Lower lobe of right lung (tissue), 2 donors: ENCODE results near the gene RNF141. TPM values are rescaled to one million over a fixed set of nuclear protein-coding genes. Genes with fewer than 3 reads are reported as not detected.

Experiments used
- ATAC-seq, 2 donors: fragments of 200-7000 bp; cut with Tn5 transposase; one replicate each; pipeline ENCODE4 v1.9.1; 2020 to 2022; ENCODE audit warnings: mild to moderate bottlenecking in 2 of 2, moderate library complexity in 2 of 2
- DNase-seq: peaks from one replicate; pipeline ENCODE4 v3.0.0-alpha.2; 2020
- H3K27ac ChIP-seq: fragments of 200-600 bp; one replicate; pipeline ENCODE4 v1.8.0; 2022
- H3K27me3 ChIP-seq: fragments of 200-600 bp; one replicate; pipeline ENCODE4 v1.8.0; 2022; ENCODE audit warnings: low read depth
- H3K36me3 ChIP-seq: fragments of 200-600 bp; one replicate; pipeline ENCODE4 v1.8.0; 2022; ENCODE audit warnings: mild to moderate bottlenecking
- H3K4me1 ChIP-seq: fragments of 200-600 bp; one replicate; pipeline ENCODE4 v1.8.0; 2022
- H3K4me3 ChIP-seq: fragments of 200-600 bp; one replicate; pipeline ENCODE4 v1.8.0; 2022; ENCODE audit warnings: mild to moderate bottlenecking
- H3K9me3 ChIP-seq: fragments of 200-600 bp; one replicate; pipeline ENCODE4 v1.8.0; 2022
- intact Hi-C: fragments of 100-400 bp; cut with DNase I; formaldehyde crosslinking; loops from one replicate; pipeline ENCODE4 v1.11.0; 2022
- total RNA-seq: library from RNA; stranded (reverse); fragmentation: NEBNext Ultra II Directional; extraction: Animal tissue kit (Norgen Biotek cat#: 25700); gene quantifications from one replicate; pipeline ENCODE4 v1.2.1, GENCODE V29; 2021
- TF ChIP-seq, protein P1 (sequence below): fragments of 200-600 bp; IDR thresholded peaks from one replicate; pipeline ENCODE4 v1.8.0; 2022; ENCODE audit warnings: antibody characterized with exemption, mild to moderate bottlenecking
- donor health status: DM: no; HTN: yes; CAD: no; lungs with severe emphysema.

Gene RNF141
- total RNA-seq, 1 donor from 2014 or later, result 55.2 TPM

GRCh38 chr11:10502065-10502680 lies 38.8 kb downstream of the RNF141 start:
- intact Hi-C loops, result no loop called here
- DNase-seq (no peak), ATAC-seq (no peak)
- H3K36me3 ChIP-seq, result peaks cover 65% of the 10 kb centered on the region
- peaks cover 25% of the 10 kb centered on the region for H3K4me1 ChIP-seq
- H3K4me3 ChIP-seq, result no peak overlapping the region
- TF ChIP-seq, protein P1, sequence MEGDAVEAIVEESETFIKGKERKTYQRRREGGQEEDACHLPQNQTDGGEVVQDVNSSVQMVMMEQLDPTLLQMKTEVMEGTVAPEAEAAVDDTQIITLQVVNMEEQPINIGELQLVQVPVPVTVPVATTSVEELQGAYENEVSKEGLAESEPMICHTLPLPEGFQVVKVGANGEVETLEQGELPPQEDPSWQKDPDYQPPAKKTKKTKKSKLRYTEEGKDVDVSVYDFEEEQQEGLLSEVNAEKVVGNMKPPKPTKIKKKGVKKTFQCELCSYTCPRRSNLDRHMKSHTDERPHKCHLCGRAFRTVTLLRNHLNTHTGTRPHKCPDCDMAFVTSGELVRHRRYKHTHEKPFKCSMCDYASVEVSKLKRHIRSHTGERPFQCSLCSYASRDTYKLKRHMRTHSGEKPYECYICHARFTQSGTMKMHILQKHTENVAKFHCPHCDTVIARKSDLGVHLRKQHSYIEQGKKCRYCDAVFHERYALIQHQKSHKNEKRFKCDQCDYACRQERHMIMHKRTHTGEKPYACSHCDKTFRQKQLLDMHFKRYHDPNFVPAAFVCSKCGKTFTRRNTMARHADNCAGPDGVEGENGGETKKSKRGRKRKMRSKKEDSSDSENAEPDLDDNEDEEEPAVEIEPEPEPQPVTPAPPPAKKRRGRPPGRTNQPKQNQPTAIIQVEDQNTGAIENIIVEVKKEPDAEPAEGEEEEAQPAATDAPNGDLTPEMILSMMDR, result no peak
- no peaks in the 10 kb centered on the region for H3K9me3 ChIP-seq
- no peak overlapping the region for H3K27ac ChIP-seq
- no peaks in the 10 kb centered on the region for H3K27me3 ChIP-seq

DNA sequence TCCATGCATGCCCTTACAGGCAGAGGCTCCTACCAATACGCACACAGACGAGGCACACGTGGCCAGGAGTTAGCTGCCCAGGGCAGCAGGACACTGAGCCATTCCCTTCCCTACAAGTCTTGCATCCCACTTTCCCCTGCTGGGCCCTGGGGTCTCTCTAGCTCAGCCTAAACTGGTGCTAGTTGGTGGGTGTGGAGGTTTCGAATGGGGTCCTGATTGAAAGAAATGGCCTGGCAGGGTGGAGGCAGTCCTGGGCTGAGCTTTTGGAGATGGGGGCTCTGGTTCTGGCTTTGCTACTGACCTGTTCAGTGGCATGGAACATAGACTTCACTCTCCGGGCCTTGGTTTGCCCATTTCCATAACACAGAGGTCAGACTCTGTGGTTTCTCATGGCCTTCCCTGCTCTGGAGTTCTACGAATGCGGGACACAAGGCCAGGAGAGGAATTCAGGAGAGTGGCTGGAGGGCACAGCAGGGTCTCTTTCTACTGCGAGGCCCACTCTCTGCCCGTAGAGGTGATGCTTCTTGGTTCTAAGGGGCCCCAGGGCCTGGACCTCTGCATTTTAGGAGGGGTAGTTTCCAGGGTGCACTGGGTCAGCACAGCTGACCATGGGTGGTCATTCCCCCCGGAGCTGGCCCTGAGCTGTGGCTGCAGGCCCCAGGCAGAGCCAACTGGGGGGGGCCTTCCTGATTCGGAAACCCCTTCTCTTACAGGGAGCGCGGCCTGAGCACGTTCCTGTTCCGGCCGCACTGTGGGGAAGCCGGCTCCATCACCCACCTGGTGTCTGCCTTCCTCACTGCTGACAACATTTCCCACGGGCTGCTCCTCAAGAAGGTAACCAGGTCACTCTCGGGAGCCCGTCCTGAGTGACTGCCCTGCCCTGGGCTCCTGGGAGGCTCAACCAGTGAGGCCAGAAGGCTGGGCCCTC lies 40.0 kb downstream of the RNF141 start:
- Histone ChIP-seq H3K27me3 (no peaks in the 10 kb centered on the region), H3K9me3 (no peaks in the 10 kb centered on the region), H3K36me3 (peaks cover 70% of the 10 kb centered on the region), H3K4me1 (peaks cover 25% of the 10 kb centered on the region), H3K4me3 (no peak overlapping the region), H3K27ac (no peak overlapping the region)
- TF ChIP-seq, protein P1, result no peak
- intact Hi-C loops, result no loop called here
- ATAC-seq (no peak), DNase-seq (no peak)

GRCh38 chr11:10499874-10500601 lies 40.9 kb downstream of the RNF141 start:
- Histone ChIP-seq H3K9me3 (no peaks in the 10 kb centered on the region), H3K27ac (no peak overlapping the region), H3K4me1 (peaks cover 15% of the 10 kb centered on the region), H3K4me3 (no peak overlapping the region), H3K27me3 (no peaks in the 10 kb centered on the region), H3K36me3 (peaks cover 73% of the 10 kb centered on the region)
- no peak for DNase-seq
- TF ChIP-seq, protein P1, result no peak
- intact Hi-C loops, result no loop called here
- no peak for ATAC-seq

- peaks cover 72% of the 10 kb centered on the region for H3K36me3 ChIP-seq
- H3K9me3 ChIP-seq, result no peaks in the 10 kb centered on the region
- no peak overlapping the region for H3K4me3 ChIP-seq
- ATAC-seq (no peak), DNase-seq (no peak)
- peaks cover 9% of the 10 kb centered on the region for H3K4me1 ChIP-seq
- intact Hi-C loops, result no loop called here
- TF ChIP-seq, protein P1, result no peak
- no peaks in the 10 kb centered on the region for H3K27me3 ChIP-seq
- H3K27ac ChIP-seq, result no peak overlapping the region
Observed at GRCh38 chr11:10499452-10499851, 41.5 kb downstream of the RNF141 start.

- TF ChIP-seq, protein P1, result no peak
- no peak for DNase-seq
- Histone ChIP-seq H3K4me1 (peaks cover 6% of the 10 kb centered on the region), H3K9me3 (no peaks in the 10 kb centered on the region), H3K4me3 (no peak overlapping the region), H3K27me3 (no peaks in the 10 kb centered on the region), H3K36me3 (peaks cover 72% of the 10 kb centered on the region), H3K27ac (no peak overlapping the region)
- no peak for ATAC-seq
- intact Hi-C loops, result no loop called here
Observed at GRCh38 chr11:10498426-10499250, 42.3 kb downstream of the RNF141 start.
